GM12875 (cell line): ENCODE data around the gene SNPH.
"Not testable (repeated sequence)": the region's sequence is repeated elsewhere in the genome, so short reads cannot be mapped to it uniquely, and the experiment has no call there.

Source experiments
- H3K4me3 ChIP-seq: one replicate; pipeline ENCODE4 v1.5.1; 2011; ENCODE audit warnings: low read depth, low read length, control low read depth
- CTCF ChIP-seq: IDR thresholded peaks from 2 replicates; pipeline ENCODE4 v1.5.1; 2011; ENCODE audit warnings: low read depth, mild to moderate bottlenecking, control low read depth, inconsistent platforms, low read length, moderate library complexity, borderline replicate concordance; ENCODE audit not compliant: insufficient read depth

Gene SNPH

DNA sequence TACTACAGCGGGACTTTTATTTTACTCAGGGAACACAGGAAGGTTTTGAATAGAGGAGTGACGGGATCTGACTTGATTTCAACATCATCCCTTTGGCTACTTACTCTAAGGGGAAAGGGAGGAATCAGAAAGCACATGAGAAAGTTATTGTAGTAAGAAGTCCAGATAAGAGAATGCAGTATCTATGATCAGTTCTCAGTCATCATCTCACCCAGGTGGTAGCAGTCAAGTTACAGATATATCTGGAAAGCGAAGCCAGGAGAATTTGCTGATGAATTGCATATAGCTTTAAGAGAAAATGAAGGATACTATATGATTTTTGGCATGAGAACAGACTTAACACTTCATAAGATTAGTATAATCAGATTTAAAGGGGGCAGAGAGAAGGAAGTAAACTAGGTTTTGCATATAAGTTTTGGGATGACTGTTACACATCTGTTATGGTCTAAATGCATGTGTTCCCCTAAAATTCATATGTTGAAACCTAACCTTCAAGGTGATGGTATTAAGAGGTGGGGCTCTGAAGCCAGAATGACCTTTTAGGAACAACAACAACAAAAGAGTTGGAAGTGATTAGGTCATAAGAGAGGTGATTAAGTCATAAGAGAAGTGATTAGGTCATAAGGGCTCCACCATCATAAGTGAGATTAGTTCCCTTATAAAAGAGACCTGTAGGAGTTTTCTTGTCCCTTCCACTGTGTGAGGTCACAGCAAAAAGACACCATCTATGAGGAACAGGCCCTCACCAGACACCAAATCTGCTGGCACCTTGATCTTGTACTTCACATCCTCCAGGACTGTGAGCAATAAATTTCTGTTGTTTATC, 33.6 kb upstream of the SNPH start:
- no peak overlapping the region for H3K4me3 ChIP-seq
- TF ChIP-seq CTCF, result no peak

DNA sequence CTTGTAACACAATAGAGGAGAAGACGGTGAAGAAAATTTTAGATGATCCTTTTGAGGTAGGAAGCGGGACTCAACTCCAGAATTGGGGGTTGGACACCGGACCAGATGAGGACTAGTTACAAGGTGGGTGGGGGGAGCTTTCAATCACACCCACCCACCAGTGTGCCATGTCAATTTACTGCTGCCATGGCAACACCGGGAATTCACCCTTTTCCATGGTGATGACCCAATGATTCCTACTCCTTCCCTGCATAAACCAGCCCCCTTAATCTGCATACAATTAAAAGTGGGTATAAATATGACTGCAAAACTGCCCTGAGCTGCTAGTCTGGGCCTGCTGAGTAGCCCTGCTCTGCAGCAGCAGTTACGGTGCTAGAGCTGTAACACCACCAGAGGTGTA, 25.5 kb upstream of the SNPH start:
- no peak overlapping the region for H3K4me3 ChIP-seq
- TF ChIP-seq CTCF, result no peak

DNA sequence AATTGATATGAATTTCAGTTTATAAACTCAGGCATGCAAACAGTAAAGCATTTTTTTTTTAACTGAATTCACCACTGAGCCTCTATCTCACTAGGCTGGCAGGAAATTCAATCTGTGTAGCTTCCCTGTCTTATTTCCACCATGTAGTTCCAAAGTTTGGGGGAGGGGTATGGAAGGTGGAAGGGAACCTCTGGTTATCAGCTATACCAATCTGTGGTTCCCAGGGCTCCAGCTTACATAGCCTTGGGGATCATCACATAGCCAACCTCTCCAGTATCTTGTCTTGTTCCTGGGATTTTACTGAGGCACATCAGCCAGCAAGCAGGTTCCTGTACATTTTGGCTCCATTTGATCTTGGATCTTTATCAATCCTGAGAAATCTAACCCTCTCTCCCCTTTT, 24.6 kb upstream of the SNPH start:
- TF ChIP-seq CTCF, result no peak
- H3K4me3 ChIP-seq, result no peak overlapping the region

DNA sequence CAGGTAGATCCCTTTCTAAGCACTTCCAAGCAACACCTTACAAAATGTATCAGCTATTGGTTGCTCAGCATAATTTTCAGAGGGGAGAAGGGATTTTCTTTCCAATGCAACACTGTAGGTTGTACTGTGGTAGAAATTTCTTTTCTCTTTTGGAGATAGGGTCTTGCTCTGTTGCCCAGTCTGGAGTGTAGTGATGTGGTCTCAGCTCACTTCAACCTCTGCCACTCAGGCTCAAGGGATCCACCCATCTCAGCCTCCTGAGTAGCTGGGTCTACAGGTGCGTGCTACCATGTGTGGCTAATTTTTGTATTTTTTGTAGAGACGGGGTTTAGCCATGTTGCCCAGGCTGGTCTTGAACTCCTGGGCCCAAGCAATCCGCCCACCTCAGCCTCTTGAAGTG, 24.0 kb upstream of the SNPH start:
- no peak for TF ChIP-seq CTCF
- H3K4me3 ChIP-seq, result no peak overlapping the region

DNA sequence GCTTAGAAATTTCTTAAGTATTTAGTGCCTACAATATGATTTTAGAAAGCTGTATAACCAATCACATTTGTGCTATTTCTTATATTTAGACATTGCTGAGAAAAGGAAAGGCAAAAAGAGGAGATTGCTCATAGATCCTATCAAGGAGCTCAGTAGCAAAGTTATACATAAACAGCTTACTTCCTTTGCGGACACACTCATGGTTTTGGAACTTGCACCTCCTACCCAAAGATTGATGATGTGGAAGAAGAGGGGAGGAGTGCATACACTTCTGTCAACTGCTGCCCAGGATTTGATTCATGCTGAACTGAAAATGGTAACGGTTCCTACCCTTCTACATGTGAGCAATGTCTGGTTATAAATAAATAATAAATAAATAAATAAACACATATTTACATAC, 23.6 kb upstream of the SNPH start:
- no peak for TF ChIP-seq CTCF
- H3K4me3 ChIP-seq, result no peak overlapping the region

- TF ChIP-seq CTCF, result no peak
- no peak overlapping the region for H3K4me3 ChIP-seq
Observed at GRCh38 chr20:1245578-1245977, 20.5 kb upstream of the SNPH start.

GRCh38 chr20:1247689-1248088, 18.4 kb upstream of the SNPH start:
- H3K4me3 ChIP-seq, result no peak overlapping the region
- TF ChIP-seq CTCF, result no peak

DNA sequence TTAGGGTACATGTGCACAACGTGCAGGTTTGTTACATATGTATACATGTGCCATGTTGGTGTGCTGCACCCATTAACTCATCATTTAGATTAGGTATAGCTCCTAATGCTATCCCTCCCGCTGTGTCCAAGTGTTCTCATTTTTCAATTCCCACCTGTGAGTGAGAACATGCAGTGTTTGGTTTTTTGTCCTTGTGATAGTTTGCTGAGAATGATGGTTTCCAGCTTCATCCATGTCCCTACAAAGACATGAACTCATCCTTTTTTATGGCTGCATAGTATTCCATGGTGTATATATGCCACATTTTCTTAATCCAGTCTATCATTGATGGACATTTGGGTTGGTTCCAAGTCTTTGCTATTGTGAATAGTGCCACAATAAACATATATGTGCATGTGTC, 15.8 kb upstream of the SNPH start:
- H3K4me3 ChIP-seq, result not testable (repeated sequence)
